ENCODE measurements around the gene TRIM38.
A peak's percentile ranks its signal among the peaks of the same experiment; 100 is the strongest.

The TRIM38 gene

GRCh38 chr6:26028746-26029569, 66.4 kb downstream of the TRIM38 start:
- DNase-seq: no peak

DNA sequence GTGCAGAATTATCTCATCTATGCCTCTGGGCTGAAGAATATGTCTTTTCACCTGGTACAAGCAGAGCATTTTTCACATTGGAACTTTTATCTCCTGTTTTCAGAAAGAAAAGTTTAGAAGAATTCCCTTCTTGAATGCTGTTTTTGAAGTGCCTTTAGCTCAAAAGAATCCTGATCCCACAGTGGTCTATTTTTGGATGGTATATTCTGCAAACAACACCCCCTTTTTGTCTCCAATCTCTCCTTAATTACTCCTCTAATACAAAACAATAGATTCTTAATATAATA, 66.9 kb downstream of the TRIM38 start:
- DNase-seq: no peak

DNA sequence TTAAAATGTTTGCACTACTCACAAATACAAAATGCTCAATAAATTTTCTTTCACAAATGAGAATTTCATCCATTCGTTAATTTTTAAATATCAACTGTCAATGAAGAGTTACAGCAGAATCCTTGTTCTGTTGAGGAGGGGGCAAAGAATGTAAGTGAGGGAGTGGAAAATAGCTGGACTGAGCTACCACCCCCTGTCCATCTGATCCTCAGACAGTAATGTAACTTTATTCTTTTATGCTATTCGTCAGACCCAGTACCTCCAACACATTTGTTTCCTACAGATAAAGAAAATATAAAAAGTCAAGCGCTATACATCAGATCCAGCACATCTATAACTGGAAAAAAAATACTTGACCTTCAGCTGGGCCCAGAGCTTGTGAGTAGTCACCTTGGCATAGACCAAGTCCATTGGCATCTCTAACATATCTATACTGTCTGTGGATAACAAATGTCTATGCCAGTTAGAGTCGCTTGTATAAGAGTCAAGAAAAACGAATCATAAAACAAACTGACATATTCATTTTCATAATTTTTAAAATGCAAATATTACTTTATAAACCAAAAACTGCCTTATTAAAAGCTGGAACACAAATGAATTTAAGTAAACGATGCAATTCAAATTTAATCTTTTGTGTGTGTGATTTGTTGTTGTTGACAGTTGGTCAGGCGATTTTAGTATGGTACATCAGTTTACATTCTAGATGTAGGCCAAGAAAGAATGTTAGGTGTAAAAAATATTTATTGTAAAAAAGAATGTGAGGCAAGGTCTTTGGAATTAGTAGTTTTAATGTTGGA, 67.5 kb downstream of the TRIM38 start:
- DNase-seq: no peak

- no peak for DNase-seq
These were observed 68.1 kb downstream of the TRIM38 start for GRCh38 chr6:26030716-26031115.

DNA sequence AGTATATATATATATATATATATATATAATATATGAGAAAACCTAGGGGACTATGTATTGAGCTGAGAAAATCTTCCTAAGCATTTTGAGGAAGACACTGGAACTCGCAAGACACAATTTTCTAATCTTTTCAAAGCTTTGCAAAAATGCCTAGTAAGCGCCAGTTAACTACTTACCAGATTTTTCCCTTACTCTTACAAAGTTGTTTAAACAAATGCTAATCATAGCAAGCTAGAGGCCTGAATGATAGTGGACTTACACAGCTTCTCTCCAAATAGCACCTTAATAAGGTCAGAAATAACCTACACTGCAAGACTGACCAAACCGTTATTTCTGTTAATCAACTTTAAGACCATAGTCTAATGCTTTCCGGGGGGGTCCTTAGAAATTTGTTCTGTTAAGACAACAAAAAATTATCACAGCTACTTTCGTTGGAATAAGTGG, 68.6 kb downstream of the TRIM38 start:
- DNase-seq: no peak

- DNase-seq: peak; percentile 91 to 94
These were observed 69.2 kb downstream of the TRIM38 start for GRCh38 chr6:26031595-26032339.

DNA sequence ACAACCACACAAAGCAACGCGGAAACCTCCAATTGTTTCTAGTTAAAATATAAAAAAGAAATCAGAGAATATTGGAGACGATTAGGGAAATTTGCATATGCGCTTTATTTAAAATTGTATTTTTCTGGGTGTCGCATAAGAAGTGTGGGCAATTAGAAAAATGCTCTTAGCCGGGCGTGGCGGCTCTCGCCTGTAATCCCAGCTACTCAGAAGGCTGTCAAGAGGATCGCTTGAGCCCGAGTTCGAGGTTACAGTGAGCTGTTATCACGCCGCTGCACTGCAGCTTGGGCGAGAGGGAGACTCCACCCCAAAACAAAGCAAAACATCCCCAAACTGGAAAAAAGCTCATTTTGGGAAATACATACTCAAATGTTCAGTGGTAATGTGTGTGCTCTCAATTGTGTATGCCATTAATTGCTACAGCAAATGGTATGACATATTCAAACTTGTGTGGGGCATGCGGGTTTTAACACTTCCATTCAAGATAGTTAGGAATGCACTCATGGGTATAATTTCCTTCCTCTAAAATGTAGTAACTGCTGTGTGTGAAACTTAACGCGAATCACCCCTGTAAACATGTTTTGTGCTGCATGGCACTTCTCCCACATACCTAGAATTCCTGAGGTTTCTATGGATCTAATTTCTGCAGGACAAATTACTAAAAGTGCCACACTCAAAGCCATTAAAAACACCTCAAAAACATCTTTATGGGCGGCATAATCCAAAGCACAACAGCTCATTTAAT, 69.9 kb downstream of the TRIM38 start:
- DNase-seq: no peak

DNA sequence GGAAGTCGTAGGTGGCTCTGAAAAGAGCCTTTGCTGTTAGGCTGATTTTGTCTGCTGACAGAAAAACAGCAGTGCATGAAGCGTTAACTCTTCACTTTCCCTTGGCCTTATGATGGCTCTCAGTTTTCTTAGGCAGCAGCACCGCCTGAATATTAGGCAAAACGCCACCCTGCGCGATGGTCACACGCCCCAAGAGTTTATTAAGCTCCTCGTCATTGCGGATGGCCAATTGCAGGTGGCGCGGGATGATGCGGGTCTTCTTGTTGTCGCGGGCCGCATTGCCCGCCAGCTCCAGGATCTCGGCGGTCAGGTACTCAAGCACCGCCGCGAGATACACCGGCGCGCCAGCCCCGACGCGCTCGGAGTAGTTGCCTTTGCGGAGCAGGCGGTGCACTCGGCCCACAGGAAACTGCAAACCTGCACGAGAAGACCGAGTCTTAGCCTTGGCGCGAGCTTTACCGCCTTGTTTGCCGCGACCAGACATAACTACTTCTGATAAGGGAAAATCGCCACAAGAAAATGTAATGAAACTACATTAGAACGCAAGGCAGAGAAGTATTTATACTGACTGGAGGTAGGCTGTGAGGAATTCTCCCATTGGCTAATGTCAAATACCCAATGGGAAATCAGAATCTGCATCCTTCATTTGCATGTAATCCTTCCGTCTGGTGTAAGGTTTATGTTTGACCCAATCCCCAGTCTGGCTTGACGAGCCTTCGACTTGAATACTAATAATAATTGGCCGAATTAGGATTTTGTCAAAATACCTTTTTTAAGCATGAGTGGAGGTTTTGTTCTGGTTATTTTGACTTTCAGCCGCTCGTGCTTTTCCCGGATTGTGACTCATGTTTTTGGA, 70.7 kb downstream of the TRIM38 start:
- peak; percentile 70 to 91 for DNase-seq

GRCh38 chr6:26033941-26034354, 71.3 kb downstream of the TRIM38 start:
- peak in 1 of 2 donors; percentile 15 for DNase-seq

GRCh38 chr6:26034905-26035304, 72.3 kb downstream of the TRIM38 start:
- DNase-seq: no peak
